H1 (cell line): Measurements from ENCODE around the gene RIPOR3. TPM values are rescaled to one million over a fixed set of nuclear protein-coding genes. Genes with fewer than 3 reads are reported as not detected.

ENCODE experiments used
- CBX8 ChIP-seq: fragments of 300-800, 300-1000 bp; sonication (generic); IDR thresholded peaks from 2 replicates; pipeline ENCODE4 v1.7.1; 2016; ENCODE audit warnings: low read depth, low read length, borderline replicate concordance
- CEBPB ChIP-seq: IDR thresholded peaks from 2 replicates; pipeline ENCODE4 v1.6.1; 2012; ENCODE audit warnings: low read depth, low read length
- HDAC6 ChIP-seq: IDR thresholded peaks from one replicate; pipeline ENCODE4 v1.7.1; 2012; ENCODE audit warnings: low read depth, mild to moderate bottlenecking, inconsistent platforms, low read length, moderate library complexity
- KDM4A ChIP-seq: IDR thresholded peaks from one replicate; pipeline ENCODE4 v1.7.1; 2012; ENCODE audit warnings: low read depth, mild to moderate bottlenecking, moderate library complexity, low read length, inconsistent platforms; ENCODE audit not compliant: severe bottlenecking
- POLR2A ChIP-seq, 2 experiments: IDR thresholded peaks; 1 replicate in 1 of 2; 2 replicates in 1 of 2; pipeline ENCODE4 v1.6.1; 2011; ENCODE audit warnings: low read depth in 2 of 2, low read length in 2 of 2, mild to moderate bottlenecking in 2 of 2; ENCODE audit errors: control extremely low read depth in 1 of 2
- SIN3A ChIP-seq, 2 experiments: IDR thresholded peaks in 1 of 2; conservative IDR thresholded peaks in 1 of 2; 2 replicates each; pipeline ENCODE4 v1.6.1; 2011 to 2012; ENCODE audit warnings: low read length in 2 of 2, improper control_type of control experiment in 1 of 2, low read depth in 1 of 2, mild to moderate bottlenecking in 1 of 2
- SIRT6 ChIP-seq: IDR thresholded peaks from one replicate; pipeline ENCODE4 v1.7.1; 2012; ENCODE audit warnings: low read length, inconsistent platforms
- TAF1 ChIP-seq: IDR thresholded peaks from 2 replicates; pipeline ENCODE4 v1.6.1; 2011; ENCODE audit warnings: mild to moderate bottlenecking, low read depth, low read length
- polyA plus RNA-seq, 7 experiments: library from polyadenylated mRNA; depleted of rRNA in 3 of 7; stranded (reverse) in 5 of 7; unstranded in 2 of 7; fragments of >200 nt in 5 of 7; fragments of 200-250 nt in 2 of 7; gene quantifications; 1 replicate in 5 of 7; 2 replicates in 1 of 7; 4 replicates in 1 of 7; pipeline versions ENCODE4 v1.2.1 to v1.2.3, GENCODE V29; 2011 to 2013; ENCODE audit warnings: missing spikeins in 2 of 7, mixed read lengths in 2 of 7
- total RNA-seq: library from RNA; stranded (reverse); fragmentation: NEBNext Ultra II Directional; extraction: Animal tissue kit (Norgen Biotek cat#: 25700); gene quantifications from 2 replicates; pipeline ENCODE4 v1.2.1, GENCODE V29; 2021
- TF ChIP-seq, protein P1 (sequence below): fragments of 300-600 bp; sonication (generic); IDR thresholded peaks from 2 replicates; pipeline ENCODE4 v1.7.1; 2012; ENCODE audit warnings: low read length, moderate library complexity, mild to moderate bottlenecking, inconsistent platforms; ENCODE audit not compliant: insufficient replicate concordance
- TF ChIP-seq, protein P2 (sequence below): IDR thresholded peaks from 2 replicates; pipeline ENCODE4 v1.6.1; 2012; ENCODE audit warnings: inconsistent platforms
- TF ChIP-seq, protein P3 (sequence below): IDR thresholded peaks from 2 replicates; pipeline ENCODE4 v1.6.1; 2012; ENCODE audit warnings: inconsistent platforms

Gene RIPOR3
- total and polyA plus RNA-seq, 2 of the 8 experiments (the other 6 are each of a cell fraction or from before 2014, with no cell fraction given) = 3.6 to 4.5 TPM

DNA sequence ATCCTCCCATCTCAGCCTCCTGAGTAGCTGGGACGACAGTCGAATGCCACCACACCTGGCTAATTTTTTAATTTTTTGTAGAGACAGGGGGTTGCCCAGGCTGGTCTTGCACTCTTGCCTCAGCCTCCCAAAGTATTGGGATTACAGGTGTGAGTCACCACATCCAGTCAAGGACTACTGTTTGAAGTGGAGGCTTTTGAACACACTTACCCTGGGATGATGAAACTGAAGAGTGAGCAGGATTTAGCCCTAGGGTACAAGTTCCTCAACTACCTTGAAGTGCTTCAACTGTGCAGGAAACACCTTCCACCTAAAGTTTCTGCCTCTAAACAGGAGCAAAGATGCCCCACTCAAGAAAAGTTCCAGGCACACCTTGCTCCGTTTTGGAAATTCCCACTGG lies 24.4 kb upstream of the RIPOR3 start (continued):
- TF ChIP-seq, protein P1, sequence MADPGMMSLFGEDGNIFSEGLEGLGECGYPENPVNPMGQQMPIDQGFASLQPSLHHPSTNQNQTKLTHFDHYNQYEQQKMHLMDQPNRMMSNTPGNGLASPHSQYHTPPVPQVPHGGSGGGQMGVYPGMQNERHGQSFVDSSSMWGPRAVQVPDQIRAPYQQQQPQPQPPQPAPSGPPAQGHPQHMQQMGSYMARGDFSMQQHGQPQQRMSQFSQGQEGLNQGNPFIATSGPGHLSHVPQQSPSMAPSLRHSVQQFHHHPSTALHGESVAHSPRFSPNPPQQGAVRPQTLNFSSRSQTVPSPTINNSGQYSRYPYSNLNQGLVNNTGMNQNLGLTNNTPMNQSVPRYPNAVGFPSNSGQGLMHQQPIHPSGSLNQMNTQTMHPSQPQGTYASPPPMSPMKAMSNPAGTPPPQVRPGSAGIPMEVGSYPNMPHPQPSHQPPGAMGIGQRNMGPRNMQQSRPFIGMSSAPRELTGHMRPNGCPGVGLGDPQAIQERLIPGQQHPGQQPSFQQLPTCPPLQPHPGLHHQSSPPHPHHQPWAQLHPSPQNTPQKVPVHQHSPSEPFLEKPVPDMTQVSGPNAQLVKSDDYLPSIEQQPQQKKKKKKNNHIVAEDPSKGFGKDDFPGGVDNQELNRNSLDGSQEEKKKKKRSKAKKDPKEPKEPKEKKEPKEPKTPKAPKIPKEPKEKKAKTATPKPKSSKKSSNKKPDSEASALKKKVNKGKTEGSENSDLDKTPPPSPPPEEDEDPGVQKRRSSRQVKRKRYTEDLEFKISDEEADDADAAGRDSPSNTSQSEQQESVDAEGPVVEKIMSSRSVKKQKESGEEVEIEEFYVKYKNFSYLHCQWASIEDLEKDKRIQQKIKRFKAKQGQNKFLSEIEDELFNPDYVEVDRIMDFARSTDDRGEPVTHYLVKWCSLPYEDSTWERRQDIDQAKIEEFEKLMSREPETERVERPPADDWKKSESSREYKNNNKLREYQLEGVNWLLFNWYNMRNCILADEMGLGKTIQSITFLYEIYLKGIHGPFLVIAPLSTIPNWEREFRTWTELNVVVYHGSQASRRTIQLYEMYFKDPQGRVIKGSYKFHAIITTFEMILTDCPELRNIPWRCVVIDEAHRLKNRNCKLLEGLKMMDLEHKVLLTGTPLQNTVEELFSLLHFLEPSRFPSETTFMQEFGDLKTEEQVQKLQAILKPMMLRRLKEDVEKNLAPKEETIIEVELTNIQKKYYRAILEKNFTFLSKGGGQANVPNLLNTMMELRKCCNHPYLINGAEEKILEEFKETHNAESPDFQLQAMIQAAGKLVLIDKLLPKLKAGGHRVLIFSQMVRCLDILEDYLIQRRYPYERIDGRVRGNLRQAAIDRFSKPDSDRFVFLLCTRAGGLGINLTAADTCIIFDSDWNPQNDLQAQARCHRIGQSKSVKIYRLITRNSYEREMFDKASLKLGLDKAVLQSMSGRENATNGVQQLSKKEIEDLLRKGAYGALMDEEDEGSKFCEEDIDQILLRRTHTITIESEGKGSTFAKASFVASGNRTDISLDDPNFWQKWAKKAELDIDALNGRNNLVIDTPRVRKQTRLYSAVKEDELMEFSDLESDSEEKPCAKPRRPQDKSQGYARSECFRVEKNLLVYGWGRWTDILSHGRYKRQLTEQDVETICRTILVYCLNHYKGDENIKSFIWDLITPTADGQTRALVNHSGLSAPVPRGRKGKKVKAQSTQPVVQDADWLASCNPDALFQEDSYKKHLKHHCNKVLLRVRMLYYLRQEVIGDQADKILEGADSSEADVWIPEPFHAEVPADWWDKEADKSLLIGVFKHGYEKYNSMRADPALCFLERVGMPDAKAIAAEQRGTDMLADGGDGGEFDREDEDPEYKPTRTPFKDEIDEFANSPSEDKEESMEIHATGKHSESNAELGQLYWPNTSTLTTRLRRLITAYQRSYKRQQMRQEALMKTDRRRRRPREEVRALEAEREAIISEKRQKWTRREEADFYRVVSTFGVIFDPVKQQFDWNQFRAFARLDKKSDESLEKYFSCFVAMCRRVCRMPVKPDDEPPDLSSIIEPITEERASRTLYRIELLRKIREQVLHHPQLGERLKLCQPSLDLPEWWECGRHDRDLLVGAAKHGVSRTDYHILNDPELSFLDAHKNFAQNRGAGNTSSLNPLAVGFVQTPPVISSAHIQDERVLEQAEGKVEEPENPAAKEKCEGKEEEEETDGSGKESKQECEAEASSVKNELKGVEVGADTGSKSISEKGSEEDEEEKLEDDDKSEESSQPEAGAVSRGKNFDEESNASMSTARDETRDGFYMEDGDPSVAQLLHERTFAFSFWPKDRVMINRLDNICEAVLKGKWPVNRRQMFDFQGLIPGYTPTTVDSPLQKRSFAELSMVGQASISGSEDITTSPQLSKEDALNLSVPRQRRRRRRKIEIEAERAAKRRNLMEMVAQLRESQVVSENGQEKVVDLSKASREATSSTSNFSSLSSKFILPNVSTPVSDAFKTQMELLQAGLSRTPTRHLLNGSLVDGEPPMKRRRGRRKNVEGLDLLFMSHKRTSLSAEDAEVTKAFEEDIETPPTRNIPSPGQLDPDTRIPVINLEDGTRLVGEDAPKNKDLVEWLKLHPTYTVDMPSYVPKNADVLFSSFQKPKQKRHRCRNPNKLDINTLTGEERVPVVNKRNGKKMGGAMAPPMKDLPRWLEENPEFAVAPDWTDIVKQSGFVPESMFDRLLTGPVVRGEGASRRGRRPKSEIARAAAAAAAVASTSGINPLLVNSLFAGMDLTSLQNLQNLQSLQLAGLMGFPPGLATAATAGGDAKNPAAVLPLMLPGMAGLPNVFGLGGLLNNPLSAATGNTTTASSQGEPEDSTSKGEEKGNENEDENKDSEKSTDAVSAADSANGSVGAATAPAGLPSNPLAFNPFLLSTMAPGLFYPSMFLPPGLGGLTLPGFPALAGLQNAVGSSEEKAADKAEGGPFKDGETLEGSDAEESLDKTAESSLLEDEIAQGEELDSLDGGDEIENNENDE = no peak
- no peak for TF ChIP-seq SIRT6
- TF ChIP-seq HDAC6 = no peak
- TF ChIP-seq, protein P2, sequence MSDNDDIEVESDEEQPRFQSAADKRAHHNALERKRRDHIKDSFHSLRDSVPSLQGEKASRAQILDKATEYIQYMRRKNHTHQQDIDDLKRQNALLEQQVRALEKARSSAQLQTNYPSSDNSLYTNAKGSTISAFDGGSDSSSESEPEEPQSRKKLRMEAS = no peak
- no peak for TF ChIP-seq CEBPB
- no peak for TF ChIP-seq POLR2A (IDR thresholded peaks at IDR 0.05; ENCODE audit: control extremely low read depth in 1 of 2, low read depth in 2 of 2, low read length in 2 of 2)
- no peak for TF ChIP-seq CBX8
- no peak for TF ChIP-seq KDM4A
- TF ChIP-seq, protein P3, sequence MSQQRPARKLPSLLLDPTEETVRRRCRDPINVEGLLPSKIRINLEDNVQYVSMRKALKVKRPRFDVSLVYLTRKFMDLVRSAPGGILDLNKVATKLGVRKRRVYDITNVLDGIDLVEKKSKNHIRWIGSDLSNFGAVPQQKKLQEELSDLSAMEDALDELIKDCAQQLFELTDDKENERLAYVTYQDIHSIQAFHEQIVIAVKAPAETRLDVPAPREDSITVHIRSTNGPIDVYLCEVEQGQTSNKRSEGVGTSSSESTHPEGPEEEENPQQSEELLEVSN = no peak
- TF ChIP-seq SIN3A (conservative IDR thresholded peaks at IDR 0.05 in 1 of 2, IDR thresholded peaks at IDR 0.05 in 1 of 2; ENCODE audit: low read depth in 1 of 2, low read length in 2 of 2) = no peak
- no peak for TF ChIP-seq TAF1
